PC-3 (cell line): ENCODE data around the gene MDP1. TPM values are rescaled to one million over a fixed set of nuclear protein-coding genes. Genes with fewer than 3 reads are reported as not detected.

ENCODE experiments used
- total RNA-seq: library from RNA; depleted of rRNA; stranded (reverse); fragments of >200 nt; gene quantifications from 2 replicates; pipeline ENCODE4 v1.2.3, GENCODE V29; 2014; rRNA removed

Gene MDP1
- total RNA-seq, 1 experiment from 2014 or later: 23.5 TPM

Other genes with a start within 250 kb of the MDP1 start
- 16.5 and 26.7 TPM in 2 replicates for gene DHRS4L2, start 227.1 kb downstream of the MDP1 start, total RNA-seq
- gene CARMIL3, start 164.1 kb downstream of the MDP1 start, total RNA-seq: not detected in 2 replicates
- gene CPNE6, start 144.5 kb downstream of the MDP1 start, total RNA-seq: not detected in 2 replicates
- 10.0 and 11.6 TPM in 2 replicates for gene PCK2, start 121.8 kb downstream of the MDP1 start, total RNA-seq
- 68.2 and 85.8 TPM in 2 replicates for gene DCAF11, start 101.3 kb downstream of the MDP1 start, total RNA-seq
- gene NRL, start 101.1 kb downstream of the MDP1 start, total RNA-seq: 1.5 and 1.7 TPM in 2 replicates
- 0.55 TPM in 1 of 2 replicates, not detected in the other for gene FITM1, start 85.4 kb downstream of the MDP1 start, total RNA-seq
- 140 and 163 TPM in 2 replicates for gene PSME1, start 79.9 kb downstream of the MDP1 start, total RNA-seq
- gene EMC9, start 74.5 kb downstream of the MDP1 start, total RNA-seq: 30.1 and 36.7 TPM in 2 replicates
- gene PSME2, start 69.5 kb downstream of the MDP1 start, total RNA-seq: 211 and 297 TPM in 2 replicates
- 69.6 and 79.4 TPM in 2 replicates for gene RNF31, start 68.6 kb downstream of the MDP1 start, total RNA-seq
- gene IRF9, start 54.8 kb downstream of the MDP1 start, total RNA-seq: 10.5 and 20.6 TPM in 2 replicates
- 1.9 and 5.7 TPM in 2 replicates for gene REC8, start 44.0 kb downstream of the MDP1 start, total RNA-seq
- gene IPO4, start 27.2 kb downstream of the MDP1 start, total RNA-seq: 193 and 211 TPM in 2 replicates
- gene TM9SF1, start 20.6 kb downstream of the MDP1 start, total RNA-seq: 52.1 and 58.3 TPM in 2 replicates
- 0.11 TPM in 1 of 2 replicates, not detected in the other for gene TSSK4, start 10.4 kb downstream of the MDP1 start, total RNA-seq
- gene CHMP4A, start 2.6 kb downstream of the MDP1 start, total RNA-seq: 58.3 and 67.9 TPM in 2 replicates
- 330 and 337 TPM in 2 replicates for gene NEDD8, start 16.3 kb upstream of the MDP1 start, total RNA-seq
- gene GMPR2, start 16.9 kb upstream of the MDP1 start, total RNA-seq: 51.8 and 56.9 TPM in 2 replicates
- 31.7 and 39.8 TPM in 2 replicates for gene TINF2, start 26.6 kb upstream of the MDP1 start, total RNA-seq
- gene TGM1, start 47.1 kb upstream of the MDP1 start, total RNA-seq: 2.6 and 3.2 TPM in 2 replicates
- gene RABGGTA, start 55.5 kb upstream of the MDP1 start, total RNA-seq: 39.2 and 51.5 TPM in 2 replicates
- gene DHRS1, start 83.7 kb upstream of the MDP1 start, total RNA-seq: 15.8 and 15.9 TPM in 2 replicates
- 30.4 and 35.5 TPM in 2 replicates for gene NOP9, start 83.8 kb upstream of the MDP1 start, total RNA-seq
- gene CIDEB, start 91.9 kb upstream of the MDP1 start, total RNA-seq: not detected in 2 replicates
- gene LTB4R2, start 94.1 kb upstream of the MDP1 start, total RNA-seq: 9.3 and 19.3 TPM in 2 replicates
- gene LTB4R, start 95.4 kb upstream of the MDP1 start, total RNA-seq: 11.6 and 13.1 TPM in 2 replicates
- gene ADCY4, start 119.0 kb upstream of the MDP1 start, total RNA-seq: 0.04 TPM in 1 of 2 replicates, not detected in the other
- gene RIPK3, start 123.9 kb upstream of the MDP1 start, total RNA-seq: not detected in 2 replicates
- gene NFATC4, start 152.1 kb upstream of the MDP1 start, total RNA-seq: 11.5 and 15.1 TPM in 2 replicates
- gene NYNRIN, start 182.9 kb upstream of the MDP1 start, total RNA-seq: 2.7 and 3.1 TPM in 2 replicates
- gene CBLN3, start 213.6 kb upstream of the MDP1 start, total RNA-seq: 2.9 and 3.4 TPM in 2 replicates
- 50.9 and 51.6 TPM in 2 replicates for gene KHNYN, start 213.9 kb upstream of the MDP1 start, total RNA-seq
- 24.7 and 29.8 TPM in 2 replicates for gene SDR39U1, start 226.7 kb upstream of the MDP1 start, total RNA-seq